OCI-LY7 (cell line): ENCODE results near the gene DCTN1.

ENCODE experiments used
- CTCF ChIP-seq: fragments of 200-600 bp; sonication (generic); conservative IDR thresholded peaks from 2 replicates; pipeline ENCODE4 v1.5.1; 2014; ENCODE audit warnings: mild to moderate bottlenecking, antibody characterized with exemption, low read length, moderate library complexity, mixed read lengths
- EZH2phosphoT487 ChIP-seq: fragments of 200-600 bp; sonication (generic); IDR thresholded peaks from 2 replicates; pipeline ENCODE4 v1.6.1; 2018; ENCODE audit warnings: low read depth, borderline replicate concordance, mild to moderate bottlenecking, mixed run types, antibody characterized with exemption, low read length, moderate library complexity, mixed read lengths

- TF ChIP-seq CTCF = no peak
- no peak for TF ChIP-seq EZH2phosphoT487
These were observed 33.0 kb upstream of the DCTN1 start for GRCh38 chr2:74413001-74413698.
